ENCODE results near the gene NRG4. TPM values are rescaled to one million over a fixed set of nuclear protein-coding genes. Genes with fewer than 3 reads are reported as not detected.
"Not testable (repeated sequence)": the region's sequence is repeated elsewhere in the genome, so short reads cannot be mapped to it uniquely, and the experiment has no call there.

NRG4 gene
- 0.30 TPM for polyA plus RNA-seq (2013, experiment 1 of 2; ENCODE audit: insufficient read length)
- 0.25 TPM for polyA plus RNA-seq (2013, experiment 2 of 2; ENCODE audit: insufficient read length)

- DNase-seq: peak; percentile 5
These were observed at the start of gene NRG4 for GRCh38 chr15:76011627-76012551. Gene NRG4 (minus strand): TSS chr15:76012424. CDS start chr15:76011230, 1,194 bp downstream.

GRCh38 chr15:76061700-76062099, 49.5 kb upstream of the NRG4 start:
- DNase-seq: no peak

- no peak for DNase-seq
These were observed 48.1 kb upstream of the NRG4 start for GRCh38 chr15:76060118-76060989.

GRCh38 chr15:76059320-76060117, 47.3 kb upstream of the NRG4 start, which contains the start of gene TMEM266:
Gene TMEM266 (plus strand): TSS chr15:76059985. CDS start chr15:76134264, 74,279 bp downstream.
- DNase-seq: peak; percentile 27

GRCh38 chr15:76058714-76059319, 46.6 kb upstream of the NRG4 start:
- DNase-seq: no peak

- DNase-seq: no peak
These were observed 45.2 kb upstream of the NRG4 start for GRCh38 chr15:76057332-76058000.

GRCh38 chr15:76056931-76057330, 44.7 kb upstream of the NRG4 start:
- no peak for DNase-seq

- DNase-seq: not testable (repeated sequence)
These were observed 42.0 kb upstream of the NRG4 start for GRCh38 chr15:76054201-76054600.

- no peak for DNase-seq
These were observed 26.3 kb upstream of the NRG4 start for GRCh38 chr15:76038512-76038911.

- no peak for DNase-seq
These were observed 23.4 kb upstream of the NRG4 start for GRCh38 chr15:76035593-76035992.

- no peak for DNase-seq
These were observed 21.9 kb upstream of the NRG4 start for GRCh38 chr15:76034111-76034510.

- DNase-seq: no peak
These were observed 21.2 kb upstream of the NRG4 start for GRCh38 chr15:76033438-76033837.

GRCh38 chr15:76032046-76032445, 19.8 kb upstream of the NRG4 start:
- no peak for DNase-seq

GRCh38 chr15:76024021-76024768, 12.0 kb upstream of the NRG4 start:
- DNase-seq: no peak

- not testable (repeated sequence) for DNase-seq
These were observed 1.2 kb upstream of the NRG4 start for GRCh38 chr15:76013470-76013869.

- DNase-seq: no peak
These were observed 1.6 kb downstream of the NRG4 start for GRCh38 chr15:76010613-76011012.

- no peak for DNase-seq
These were observed 6.0 kb downstream of the NRG4 start for GRCh38 chr15:76006136-76006778.

- no peak for DNase-seq
These were observed 8.9 kb downstream of the NRG4 start for GRCh38 chr15:76003364-76003763.

GRCh38 chr15:75995611-75996010, 16.6 kb downstream of the NRG4 start:
- DNase-seq: no peak

GRCh38 chr15:75994220-75994619, 18.0 kb downstream of the NRG4 start:
- no peak for DNase-seq
